ENCODE measurements around the gene LRRC4C.

The LRRC4C gene

DNA sequence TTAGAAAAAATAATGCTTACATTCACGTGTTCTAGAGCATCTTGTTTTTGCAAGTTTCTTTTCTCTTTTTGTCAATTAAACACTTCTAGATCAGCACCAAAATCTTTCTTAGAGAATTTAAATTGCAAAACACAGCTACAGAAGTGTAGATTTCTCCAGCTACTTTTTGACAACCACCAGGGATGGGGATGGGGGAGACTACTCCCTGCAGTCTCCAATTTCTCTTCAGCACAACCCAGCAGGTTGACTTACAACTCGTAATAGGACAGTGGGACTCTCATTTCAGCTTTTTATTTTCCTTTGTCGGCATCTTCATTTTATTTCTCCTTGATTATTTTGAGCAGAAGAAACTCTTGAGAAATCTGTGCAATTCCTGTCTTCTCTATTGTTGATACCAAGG lies 441.2 kb downstream of the LRRC4C start:
- no peak overlapping the region for H4K12ac ChIP-seq (ENCODE audit: low read depth, low read length)

DNA sequence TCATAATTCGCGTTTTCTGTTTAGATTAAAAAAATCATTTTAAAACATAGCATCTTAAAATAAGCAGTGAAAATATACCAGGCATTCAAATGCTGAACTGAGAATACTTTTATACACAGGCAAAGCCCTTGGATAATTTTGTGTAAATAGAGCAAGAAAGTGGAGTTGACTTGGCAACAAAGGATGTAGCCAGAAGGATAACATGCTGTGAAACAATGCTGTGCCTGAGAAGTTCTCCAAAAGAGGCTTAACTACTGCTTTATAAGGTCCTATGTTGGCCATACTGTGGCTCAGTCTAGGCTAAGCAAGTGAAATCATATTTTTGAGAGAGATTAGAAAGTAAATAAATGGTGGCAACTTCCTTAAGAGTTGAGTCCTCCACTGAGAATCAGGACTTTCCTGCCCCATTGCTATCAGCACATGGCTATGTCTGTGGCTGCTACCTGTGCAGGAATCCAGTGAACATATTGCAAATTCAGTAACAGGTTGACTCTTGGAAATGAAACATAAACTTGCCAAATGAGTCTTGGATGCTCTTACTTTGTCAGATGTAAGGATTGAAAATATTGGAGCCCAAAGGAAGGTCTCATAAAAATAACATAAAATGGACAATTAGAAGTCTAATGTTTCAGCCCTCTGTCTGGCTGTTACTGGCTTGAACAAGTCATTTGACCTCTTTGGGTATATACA lies 448.9 kb downstream of the LRRC4C start:
- H3K9me3 ChIP-seq (ENCODE audit: insufficient read depth, low read depth, low read length): no peaks in the 10 kb centered on the region
- H3K14ac ChIP-seq (ENCODE audit: low read length): no peak overlapping the region
- no CpG with 5 or more reads among the region's 2 CpGs for WGBS (ENCODE audit: extremely low coverage, insufficient coverage, insufficient read length)
- H2AFZ ChIP-seq (ENCODE audit: insufficient read depth, low read length, poor library complexity): no peak overlapping the region
- H3K4me3 ChIP-seq (ENCODE audit: low read depth, low read length): no peak overlapping the region
- H4K91ac ChIP-seq (ENCODE audit: low read depth, low read length): no peak overlapping the region
- no peak overlapping the region for H3K27ac ChIP-seq (ENCODE audit: low read depth, low read length)
- no peaks in the 10 kb centered on the region for H3K79me1 ChIP-seq (ENCODE audit: low read length)
- no peak overlapping the region for H2BK12ac ChIP-seq (ENCODE audit: low read length)
- no peak overlapping the region for H4K8ac ChIP-seq (ENCODE audit: low read depth, low read length)
- H3K4ac ChIP-seq (ENCODE audit: low read depth, low read length): no peak overlapping the region
- no peaks in the 10 kb centered on the region for H3K36me3 ChIP-seq (ENCODE audit: control insufficient read depth in 1 of 2, insufficient read depth in 2 of 2, low read length in 2 of 2)
- H3K18ac ChIP-seq (ENCODE audit: low read length): no peak overlapping the region
- no peaks in the 10 kb centered on the region for H3K79me2 ChIP-seq (ENCODE audit: control insufficient read depth, insufficient read depth, low read length, poor library complexity)
- H2AK5ac ChIP-seq (ENCODE audit: low read length): no peak overlapping the region
- no peaks in the 10 kb centered on the region for H3K4me1 ChIP-seq (ENCODE audit: control insufficient read depth in 1 of 2, insufficient read depth in 2 of 2, low read length in 2 of 2)
- H3K9ac ChIP-seq (ENCODE audit: low read length): no peak overlapping the region
- H4K12ac ChIP-seq (ENCODE audit: low read depth, low read length): no peak overlapping the region
- H3K4me2 ChIP-seq (ENCODE audit: low read length): no peak overlapping the region
- no peak overlapping the region for H2BK120ac ChIP-seq (ENCODE audit: insufficient read depth, low read length, poor library complexity)
- no peak for DNase-seq
- H3K23ac ChIP-seq (ENCODE audit: low read length): no peak overlapping the region
- no peak overlapping the region for H2BK5ac ChIP-seq (ENCODE audit: low read depth, low read length, poor library complexity)
- no peaks in the 10 kb centered on the region for H3K27me3 ChIP-seq (ENCODE audit: insufficient read depth, low read length)

More for the DNA sequence above, 441.2 kb downstream of the LRRC4C start:
- Histone ChIP-seq H2BK5ac (ENCODE audit: low read depth, low read length, poor library complexity) (no peak overlapping the region), H3K4ac (ENCODE audit: low read depth, low read length) (no peak overlapping the region), H3K18ac (ENCODE audit: low read length) (no peak overlapping the region), H3K79me1 (ENCODE audit: low read length) (no peaks in the 10 kb centered on the region), H3K27me3 (ENCODE audit: insufficient read depth, low read length) (no peaks in the 10 kb centered on the region), H3K9me3 (ENCODE audit: insufficient read depth, low read depth, low read length) (no peaks in the 10 kb centered on the region), H2BK120ac (ENCODE audit: insufficient read depth, low read length, poor library complexity) (no peak overlapping the region), H3K27ac (ENCODE audit: low read depth, low read length) (no peak overlapping the region), H3K9ac (ENCODE audit: low read length) (no peak overlapping the region), H3K4me3 (ENCODE audit: low read depth, low read length) (no peak overlapping the region), H2AFZ (ENCODE audit: insufficient read depth, low read length, poor library complexity) (no peak overlapping the region), H3K4me1 (ENCODE audit: control insufficient read depth in 1 of 2, insufficient read depth in 2 of 2, low read length in 2 of 2) (no peaks in the 10 kb centered on the region), H3K23ac (ENCODE audit: low read length) (no peak overlapping the region), H3K79me2 (ENCODE audit: control insufficient read depth, insufficient read depth, low read length, poor library complexity) (no peaks in the 10 kb centered on the region), H3K14ac (ENCODE audit: low read length) (no peak overlapping the region), H3K36me3 (ENCODE audit: control insufficient read depth in 1 of 2, insufficient read depth in 2 of 2, low read length in 2 of 2) (no peaks in the 10 kb centered on the region), H2AK5ac (ENCODE audit: low read length) (no peak overlapping the region), H4K8ac (ENCODE audit: low read depth, low read length) (no peak overlapping the region), H4K91ac (ENCODE audit: low read depth, low read length) (no peak overlapping the region), H3K4me2 (ENCODE audit: low read length) (no peak overlapping the region), H2BK12ac (ENCODE audit: low read length) (no peak overlapping the region)
- no peak for DNase-seq
- WGBS (ENCODE audit: extremely low coverage, insufficient coverage, insufficient read length): no CpG with 5 or more reads among the region's 3 CpGs

DNA sequence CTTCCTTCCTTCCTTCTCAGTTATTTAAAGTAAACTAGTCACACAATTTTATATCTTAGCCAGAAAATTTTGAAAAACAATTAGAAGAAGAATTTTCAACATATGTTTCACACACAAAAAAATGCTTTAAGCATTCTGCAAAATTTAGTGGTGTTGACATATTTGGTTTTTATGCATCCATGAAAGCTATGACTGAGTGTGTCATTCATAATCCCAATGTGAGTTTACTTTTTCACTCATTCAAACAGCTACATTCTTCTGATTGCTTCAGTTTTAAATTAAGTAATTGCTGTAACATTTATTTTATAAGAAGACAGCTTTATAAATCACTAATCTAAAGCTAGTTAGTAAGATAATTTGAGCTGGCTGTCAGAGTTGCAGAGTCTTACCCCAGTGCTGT lies 453.5 kb downstream of the LRRC4C start:
- no peak overlapping the region for H3K23ac ChIP-seq (ENCODE audit: low read length)
- no peak for DNase-seq
- H4K91ac ChIP-seq (ENCODE audit: low read depth, low read length): no peak overlapping the region
- H4K12ac ChIP-seq (ENCODE audit: low read depth, low read length): no peak overlapping the region
- H3K4me3 ChIP-seq (ENCODE audit: low read depth, low read length): no peak overlapping the region
- H2BK5ac ChIP-seq (ENCODE audit: low read depth, low read length, poor library complexity): no peak overlapping the region
- no peak overlapping the region for H3K9ac ChIP-seq (ENCODE audit: low read length)
- no peaks in the 10 kb centered on the region for H3K9me3 ChIP-seq (ENCODE audit: insufficient read depth, low read depth, low read length)
- H2AK5ac ChIP-seq (ENCODE audit: low read length): no peak overlapping the region
- no peak overlapping the region for H3K4me2 ChIP-seq (ENCODE audit: low read length)
- H3K27ac ChIP-seq (ENCODE audit: low read depth, low read length): no peak overlapping the region
- no peak overlapping the region for H2BK12ac ChIP-seq (ENCODE audit: low read length)
- no peaks in the 10 kb centered on the region for H3K79me1 ChIP-seq (ENCODE audit: low read length)
- H3K18ac ChIP-seq (ENCODE audit: low read length): no peak overlapping the region
- no peak overlapping the region for H4K8ac ChIP-seq (ENCODE audit: low read depth, low read length)
- H3K36me3 ChIP-seq (ENCODE audit: control insufficient read depth in 1 of 2, insufficient read depth in 2 of 2, low read length in 2 of 2): no peaks in the 10 kb centered on the region
- H2AFZ ChIP-seq (ENCODE audit: insufficient read depth, low read length, poor library complexity): no peak overlapping the region
- no peaks in the 10 kb centered on the region for H3K27me3 ChIP-seq (ENCODE audit: insufficient read depth, low read length)
- H3K4ac ChIP-seq (ENCODE audit: low read depth, low read length): no peak overlapping the region
- no peak overlapping the region for H3K14ac ChIP-seq (ENCODE audit: low read length)
- no peaks in the 10 kb centered on the region for H3K79me2 ChIP-seq (ENCODE audit: control insufficient read depth, insufficient read depth, low read length, poor library complexity)
- no peak overlapping the region for H2BK120ac ChIP-seq (ENCODE audit: insufficient read depth, low read length, poor library complexity)
- no peaks in the 10 kb centered on the region for H3K4me1 ChIP-seq (ENCODE audit: control insufficient read depth in 1 of 2, insufficient read depth in 2 of 2, low read length in 2 of 2)

DNA sequence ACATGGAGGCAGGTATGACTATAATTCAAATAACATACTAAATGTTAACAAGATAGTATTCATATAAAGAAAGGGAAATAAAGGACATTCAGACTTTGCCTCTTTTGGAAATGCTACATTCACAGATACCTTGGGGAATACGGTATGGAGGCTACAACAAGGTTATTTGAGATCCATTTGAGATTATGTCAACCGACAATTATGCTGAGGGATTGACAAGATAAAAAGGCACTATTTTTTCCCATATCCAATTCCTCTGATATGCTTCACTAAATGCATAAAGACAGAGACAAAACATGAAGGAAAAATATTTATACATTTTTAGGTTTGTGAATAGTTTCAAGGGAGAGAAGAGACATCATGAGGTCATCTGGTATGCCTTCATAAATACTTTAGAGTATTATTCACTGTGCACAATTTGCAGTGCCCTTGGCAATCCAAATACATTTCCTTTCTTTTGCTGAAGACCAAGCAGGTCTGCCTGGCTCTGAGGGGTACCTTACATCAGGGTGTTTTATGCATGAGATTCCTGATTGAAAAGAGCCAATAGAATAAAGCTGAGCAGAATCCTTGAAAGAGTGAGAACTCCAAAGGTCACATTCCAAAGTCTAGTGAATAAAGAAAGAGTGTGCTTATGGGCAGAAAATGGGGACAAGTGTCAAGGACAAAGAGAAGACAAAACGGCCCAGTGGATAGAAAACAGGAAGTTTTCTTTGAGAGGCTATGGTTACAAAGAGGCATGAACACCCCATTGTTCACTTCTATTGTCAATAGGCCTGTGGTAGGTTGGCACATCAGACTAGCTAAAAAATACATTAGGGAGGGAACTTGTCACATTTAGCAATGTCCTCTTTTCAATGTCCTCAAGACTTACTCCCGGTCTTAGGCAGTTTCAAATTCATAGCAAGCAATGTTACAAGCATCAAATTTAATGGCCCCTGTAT lies 455.8 kb downstream of the LRRC4C start:
- H2AK5ac ChIP-seq (ENCODE audit: low read length): no peak overlapping the region
- peak in 1 of 2 donors; percentile 1 for DNase-seq
- no peak overlapping the region for H2BK5ac ChIP-seq (ENCODE audit: low read depth, low read length, poor library complexity)
- H3K23ac ChIP-seq (ENCODE audit: low read length): no peak overlapping the region
- no peaks in the 10 kb centered on the region for H3K79me2 ChIP-seq (ENCODE audit: control insufficient read depth, insufficient read depth, low read length, poor library complexity)
- no peaks in the 10 kb centered on the region for H3K27me3 ChIP-seq (ENCODE audit: insufficient read depth, low read length)
- H3K4me2 ChIP-seq (ENCODE audit: low read length): no peak overlapping the region
- no peaks in the 10 kb centered on the region for H3K4me1 ChIP-seq (ENCODE audit: control insufficient read depth in 1 of 2, insufficient read depth in 2 of 2, low read length in 2 of 2)
- H3K36me3 ChIP-seq (ENCODE audit: control insufficient read depth in 1 of 2, insufficient read depth in 2 of 2, low read length in 2 of 2): no peaks in the 10 kb centered on the region
- H4K8ac ChIP-seq (ENCODE audit: low read depth, low read length): no peak overlapping the region
- H4K91ac ChIP-seq (ENCODE audit: low read depth, low read length): no peak overlapping the region
- H3K9me3 ChIP-seq (ENCODE audit: insufficient read depth, low read depth, low read length): no peaks in the 10 kb centered on the region
- no peak overlapping the region for H2BK12ac ChIP-seq (ENCODE audit: low read length)
- no peaks in the 10 kb centered on the region for H3K79me1 ChIP-seq (ENCODE audit: low read length)
- no peak overlapping the region for H3K18ac ChIP-seq (ENCODE audit: low read length)
- no peak overlapping the region for H3K27ac ChIP-seq (ENCODE audit: low read depth, low read length)
- no CpG with 5 or more reads among the region's 4 CpGs for WGBS (ENCODE audit: extremely low coverage, insufficient coverage, insufficient read length)
- H3K4ac ChIP-seq (ENCODE audit: low read depth, low read length): no peak overlapping the region
- no peak overlapping the region for H2BK120ac ChIP-seq (ENCODE audit: insufficient read depth, low read length, poor library complexity)
- H3K14ac ChIP-seq (ENCODE audit: low read length): no peak overlapping the region
- no peak overlapping the region for H2AFZ ChIP-seq (ENCODE audit: insufficient read depth, low read length, poor library complexity)
- H4K12ac ChIP-seq (ENCODE audit: low read depth, low read length): no peak overlapping the region
- H3K4me3 ChIP-seq (ENCODE audit: low read depth, low read length): no peak overlapping the region
- no peak overlapping the region for H3K9ac ChIP-seq (ENCODE audit: low read length)
